ENCODE results near the gene EIF2D. TPM values are rescaled to one million over a fixed set of nuclear protein-coding genes. Genes with fewer than 3 reads are reported as not detected.
A peak's percentile ranks its signal among the peaks of the same experiment; 100 is the strongest.

Gene EIF2D
- total RNA-seq, 6 experiments from 2014 or later, result 38.9 to 48.3 (median 43.2) TPM

GRCh38 chr1:206590025-206590758, 22.1 kb downstream of the EIF2D start:
- Mint-ChIP-seq H3K36me3 (ENCODE audit: low read depth) (peaks cover 40% of the 10 kb centered on the region), H3K9me3 (no peaks in the 10 kb centered on the region), H3K4me1 (ENCODE audit: low read depth) (peaks cover 45% of the 10 kb centered on the region), H3K27ac (peak overlapping the region; percentile 74), H3K27me3 (ENCODE audit: insufficient read depth) (peaks cover 3% of the 10 kb centered on the region), H3K4me3 (peak overlapping the region; percentile 46)
- DNase-seq, result peak; percentile 84
- TF ChIP-seq, protein P1, sequence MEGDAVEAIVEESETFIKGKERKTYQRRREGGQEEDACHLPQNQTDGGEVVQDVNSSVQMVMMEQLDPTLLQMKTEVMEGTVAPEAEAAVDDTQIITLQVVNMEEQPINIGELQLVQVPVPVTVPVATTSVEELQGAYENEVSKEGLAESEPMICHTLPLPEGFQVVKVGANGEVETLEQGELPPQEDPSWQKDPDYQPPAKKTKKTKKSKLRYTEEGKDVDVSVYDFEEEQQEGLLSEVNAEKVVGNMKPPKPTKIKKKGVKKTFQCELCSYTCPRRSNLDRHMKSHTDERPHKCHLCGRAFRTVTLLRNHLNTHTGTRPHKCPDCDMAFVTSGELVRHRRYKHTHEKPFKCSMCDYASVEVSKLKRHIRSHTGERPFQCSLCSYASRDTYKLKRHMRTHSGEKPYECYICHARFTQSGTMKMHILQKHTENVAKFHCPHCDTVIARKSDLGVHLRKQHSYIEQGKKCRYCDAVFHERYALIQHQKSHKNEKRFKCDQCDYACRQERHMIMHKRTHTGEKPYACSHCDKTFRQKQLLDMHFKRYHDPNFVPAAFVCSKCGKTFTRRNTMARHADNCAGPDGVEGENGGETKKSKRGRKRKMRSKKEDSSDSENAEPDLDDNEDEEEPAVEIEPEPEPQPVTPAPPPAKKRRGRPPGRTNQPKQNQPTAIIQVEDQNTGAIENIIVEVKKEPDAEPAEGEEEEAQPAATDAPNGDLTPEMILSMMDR (IDR thresholded peaks at IDR 0.05), result peak; percentile 52

DNA sequence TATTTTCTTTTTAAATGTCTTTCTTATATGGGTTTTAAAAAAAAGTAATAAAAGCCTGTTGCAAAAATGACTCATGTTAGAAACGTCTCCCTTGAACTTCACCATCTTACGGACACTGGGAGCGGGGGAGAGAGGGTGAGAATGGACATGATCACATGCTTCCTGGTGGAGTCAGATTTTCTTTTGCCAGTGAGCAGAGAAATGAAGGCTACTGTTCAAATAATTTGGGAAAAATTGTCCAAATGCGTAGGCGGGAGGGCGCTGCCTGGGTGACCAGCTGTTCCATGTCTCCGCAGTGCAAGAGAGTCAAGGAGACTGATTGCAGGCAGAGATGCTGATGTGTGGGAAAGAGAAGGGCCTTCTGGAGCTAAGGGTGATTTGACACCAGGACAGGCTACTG, 23.1 kb downstream of the EIF2D start:
- Mint-ChIP-seq H3K27me3 (ENCODE audit: insufficient read depth) (peaks cover 3% of the 10 kb centered on the region), H3K4me3 (peak overlapping the region; percentile 68), H3K9me3 (no peaks in the 10 kb centered on the region), H3K4me1 (ENCODE audit: low read depth) (peaks cover 45% of the 10 kb centered on the region), H3K36me3 (ENCODE audit: low read depth) (peaks cover 36% of the 10 kb centered on the region), H3K27ac (peak overlapping the region; percentile 90)
- TF ChIP-seq, protein P1 (IDR thresholded peaks at IDR 0.05), result no peak
- DNase-seq, result peak; percentile 90

DNA sequence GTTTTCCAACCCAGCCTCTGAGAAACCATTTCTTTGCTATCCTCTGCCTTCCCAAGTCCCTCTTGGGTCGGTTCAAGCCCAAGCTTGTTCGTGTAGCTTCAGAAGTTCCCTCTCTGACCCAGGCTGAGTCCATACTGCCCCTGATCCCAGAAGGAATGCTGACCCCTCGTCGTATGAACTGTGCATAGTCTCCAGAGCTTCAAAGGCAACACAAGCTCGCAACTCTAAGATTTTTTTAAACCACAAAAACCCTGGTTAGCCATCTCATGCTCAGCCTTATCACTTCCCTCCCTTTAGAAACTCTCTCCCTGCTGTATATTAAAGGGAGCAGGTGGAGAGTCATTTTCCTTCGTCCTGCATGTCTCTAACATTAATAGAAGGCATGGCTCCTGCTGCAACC, 23.8 kb downstream of the EIF2D start:
- Mint-ChIP-seq H3K27me3 (ENCODE audit: insufficient read depth) (peaks cover 5% of the 10 kb centered on the region), H3K4me1 (ENCODE audit: low read depth) (peaks cover 47% of the 10 kb centered on the region), H3K4me3 (no peak overlapping the region), H3K27ac (peak overlapping the region; percentile 90), H3K36me3 (ENCODE audit: low read depth) (peaks cover 32% of the 10 kb centered on the region), H3K9me3 (no peaks in the 10 kb centered on the region)
- no peak for DNase-seq
- TF ChIP-seq, protein P1 (IDR thresholded peaks at IDR 0.05), result no peak

DNA sequence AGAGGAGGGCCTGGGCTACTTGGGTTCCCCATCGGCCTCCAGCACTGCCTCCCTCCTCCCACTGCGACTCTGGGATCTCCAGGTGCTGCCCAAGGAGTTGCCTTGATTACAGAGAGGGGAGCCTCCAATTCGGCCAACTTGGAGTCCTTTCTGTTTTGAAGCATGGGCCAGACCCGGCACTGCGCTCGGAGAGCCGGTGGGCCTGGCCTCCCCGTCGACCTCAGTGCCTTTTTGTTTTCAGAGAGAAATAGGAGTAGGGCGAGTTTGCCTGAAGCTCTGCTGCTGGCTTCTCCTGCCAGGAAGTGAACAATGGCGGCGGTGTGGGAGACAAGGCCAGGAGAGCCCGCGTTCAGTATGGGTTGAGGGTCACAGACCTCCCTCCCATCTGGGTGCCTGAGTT, 24.4 kb downstream of the EIF2D start:
- no peak for DNase-seq
- Mint-ChIP-seq H3K27ac (no peak overlapping the region), H3K4me3 (no peak overlapping the region), H3K36me3 (ENCODE audit: low read depth) (peaks cover 32% of the 10 kb centered on the region), H3K4me1 (ENCODE audit: low read depth) (peaks cover 50% of the 10 kb centered on the region), H3K9me3 (no peaks in the 10 kb centered on the region), H3K27me3 (ENCODE audit: insufficient read depth) (peaks cover 8% of the 10 kb centered on the region)
- TF ChIP-seq, protein P1 (IDR thresholded peaks at IDR 0.05), result no peak

GRCh38 chr1:206586501-206587445, 25.5 kb downstream of the EIF2D start:
- H3K4me1 Mint-ChIP-seq (ENCODE audit: low read depth), result peaks cover 40% of the 10 kb centered on the region
- H3K27me3 Mint-ChIP-seq (ENCODE audit: insufficient read depth), result peaks cover 8% of the 10 kb centered on the region
- H3K36me3 Mint-ChIP-seq (ENCODE audit: low read depth), result peaks cover 21% of the 10 kb centered on the region
- no peak for DNase-seq
- TF ChIP-seq, protein P1 (IDR thresholded peaks at IDR 0.05), result no peak
- H3K9me3 Mint-ChIP-seq, result no peaks in the 10 kb centered on the region
- H3K4me3 Mint-ChIP-seq, result no peak overlapping the region
- no peak overlapping the region for H3K27ac Mint-ChIP-seq
